PFSK-1 (cell line): Measurements from ENCODE around the gene HOXA3.

Experiments
- FOXP2 ChIP-seq: optimal IDR thresholded peaks from 2 replicates; pipeline ENCODE3; 2011; ENCODE audit warnings: borderline replicate concordance, control low read depth, inconsistent platforms; ENCODE audit not compliant: insufficient read depth; ENCODE audit errors: extremely low read length, extremely low read depth
- POLR2AphosphoS5 ChIP-seq: IDR thresholded peaks from 2 replicates; pipeline ENCODE4 v1.6.1; 2012; ENCODE audit warnings: low read depth, mild to moderate bottlenecking, control low read depth, low read length, moderate library complexity
- REST ChIP-seq, 2 experiments: IDR thresholded peaks; 2 replicates each; pipeline versions ENCODE4 v1.6.1 to v1.8.0; 2011 to 2012; ENCODE audit warnings: low read depth in 2 of 2, low read length in 2 of 2, control low read depth in 1 of 2, inconsistent platforms in 1 of 2, mild to moderate bottlenecking in 1 of 2, moderate library complexity in 1 of 2; ENCODE audit not compliant: insufficient read depth in 1 of 2
- SIN3A ChIP-seq: IDR thresholded peaks from 2 replicates; pipeline ENCODE4 v1.6.1; 2012; ENCODE audit warnings: mild to moderate bottlenecking, low read length, moderate library complexity, borderline replicate concordance; ENCODE audit not compliant: insufficient read depth
- TAF1 ChIP-seq: IDR thresholded peaks from 2 replicates; pipeline ENCODE4 v1.6.1; 2012; ENCODE audit warnings: low read length, control low read depth, borderline replicate concordance; ENCODE audit not compliant: insufficient read depth

Gene HOXA3

GRCh38 chr7:27147199-27148030 lies 5.0 kb downstream of the HOXA3 start, which contains the start of gene HOXA6:
TSS of gene HOXA6 (minus strand) at chr7:27147774. CDS start at chr7:27147749, 25 bp downstream.
- TF ChIP-seq FOXP2 (no peak), TAF1 (no peak), POLR2AphosphoS5 (no peak), SIN3A (no peak), REST (IDR thresholded peaks at IDR 0.05; ENCODE audit: insufficient read depth in 1 of 2, low read depth in 2 of 2, low read length in 2 of 2) (no peak)

- TF ChIP-seq POLR2AphosphoS5 (no peak), SIN3A (no peak), REST (IDR thresholded peaks at IDR 0.05; ENCODE audit: insufficient read depth in 1 of 2, low read depth in 2 of 2, low read length in 2 of 2) (no peak), FOXP2 (no peak), TAF1 (no peak)
These were observed 5.7 kb downstream of the HOXA3 start for GRCh38 chr7:27146491-27147198.

- TF ChIP-seq POLR2AphosphoS5 (no peak), FOXP2 (no peak), SIN3A (no peak), TAF1 (no peak), REST (IDR thresholded peaks at IDR 0.05; ENCODE audit: insufficient read depth in 1 of 2, low read depth in 2 of 2, low read length in 2 of 2) (no peak)
These were observed 6.4 kb downstream of the HOXA3 start for GRCh38 chr7:27145914-27146412.

- TF ChIP-seq SIN3A: no peak
- TF ChIP-seq REST (IDR thresholded peaks at IDR 0.05; ENCODE audit: insufficient read depth in 1 of 2, low read depth in 2 of 2, low read length in 2 of 2): no peak
- no peak for TF ChIP-seq TAF1
- no peak for TF ChIP-seq FOXP2
- TF ChIP-seq POLR2AphosphoS5: no peak
These were observed 7.0 kb downstream of the HOXA3 start for GRCh38 chr7:27145165-27145913.
